ENCODE results near the gene CYGB. TPM values are rescaled to one million over a fixed set of nuclear protein-coding genes. Genes with fewer than 3 reads are reported as not detected.

The CYGB gene
- total RNA-seq, 2 donors from 2014 or later = 7.0 to 13.8 TPM

DNA sequence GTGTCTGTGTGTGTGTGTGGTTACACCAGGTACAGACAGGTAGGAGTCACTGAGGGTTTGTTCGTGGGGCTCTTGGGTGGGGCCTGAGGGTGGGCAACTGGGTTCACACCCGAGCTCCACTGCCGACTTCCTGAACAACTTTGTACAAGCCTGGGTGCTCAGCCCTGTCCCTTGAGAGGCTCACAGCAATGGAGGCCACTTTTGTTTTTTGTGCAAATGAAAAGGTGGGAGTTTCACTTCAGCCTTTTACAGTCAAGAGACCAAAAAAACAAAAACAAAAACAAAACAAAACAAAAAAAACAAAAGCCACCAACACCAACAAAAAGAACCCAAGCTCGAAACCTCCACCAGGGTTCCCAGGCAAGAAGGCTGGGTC, 38.6 kb downstream of the CYGB start:
- Histone ChIP-seq H3K9me3 (no peaks in the 10 kb centered on the region), H3K27ac (peak overlapping the region; percentile 31 to 64), H3K36me3 (no peaks in the 10 kb centered on the region), H3K27me3 (replicated peaks; ENCODE audit: insufficient read depth) (no peaks in the 10 kb centered on the region), H3K4me3 (no peak overlapping the region), H3K4me1 (replicated peaks) (peaks cover 13% of the 10 kb centered on the region)
- DNase-seq (ENCODE audit: low spot score) = no peak
- intact Hi-C loops (cut with DNase I) = no loop called here
- WGBS = 60% methylated on average over 4 of the region's 4 CpGs
- TF ChIP-seq POLR2AphosphoS5 (IDR thresholded peaks at IDR 0.05) (no peak), POLR2A (IDR thresholded peaks at IDR 0.05) (no peak)
- TF ChIP-seq, protein P1, sequence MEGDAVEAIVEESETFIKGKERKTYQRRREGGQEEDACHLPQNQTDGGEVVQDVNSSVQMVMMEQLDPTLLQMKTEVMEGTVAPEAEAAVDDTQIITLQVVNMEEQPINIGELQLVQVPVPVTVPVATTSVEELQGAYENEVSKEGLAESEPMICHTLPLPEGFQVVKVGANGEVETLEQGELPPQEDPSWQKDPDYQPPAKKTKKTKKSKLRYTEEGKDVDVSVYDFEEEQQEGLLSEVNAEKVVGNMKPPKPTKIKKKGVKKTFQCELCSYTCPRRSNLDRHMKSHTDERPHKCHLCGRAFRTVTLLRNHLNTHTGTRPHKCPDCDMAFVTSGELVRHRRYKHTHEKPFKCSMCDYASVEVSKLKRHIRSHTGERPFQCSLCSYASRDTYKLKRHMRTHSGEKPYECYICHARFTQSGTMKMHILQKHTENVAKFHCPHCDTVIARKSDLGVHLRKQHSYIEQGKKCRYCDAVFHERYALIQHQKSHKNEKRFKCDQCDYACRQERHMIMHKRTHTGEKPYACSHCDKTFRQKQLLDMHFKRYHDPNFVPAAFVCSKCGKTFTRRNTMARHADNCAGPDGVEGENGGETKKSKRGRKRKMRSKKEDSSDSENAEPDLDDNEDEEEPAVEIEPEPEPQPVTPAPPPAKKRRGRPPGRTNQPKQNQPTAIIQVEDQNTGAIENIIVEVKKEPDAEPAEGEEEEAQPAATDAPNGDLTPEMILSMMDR (IDR thresholded peaks at IDR 0.05) = no peak

DNA sequence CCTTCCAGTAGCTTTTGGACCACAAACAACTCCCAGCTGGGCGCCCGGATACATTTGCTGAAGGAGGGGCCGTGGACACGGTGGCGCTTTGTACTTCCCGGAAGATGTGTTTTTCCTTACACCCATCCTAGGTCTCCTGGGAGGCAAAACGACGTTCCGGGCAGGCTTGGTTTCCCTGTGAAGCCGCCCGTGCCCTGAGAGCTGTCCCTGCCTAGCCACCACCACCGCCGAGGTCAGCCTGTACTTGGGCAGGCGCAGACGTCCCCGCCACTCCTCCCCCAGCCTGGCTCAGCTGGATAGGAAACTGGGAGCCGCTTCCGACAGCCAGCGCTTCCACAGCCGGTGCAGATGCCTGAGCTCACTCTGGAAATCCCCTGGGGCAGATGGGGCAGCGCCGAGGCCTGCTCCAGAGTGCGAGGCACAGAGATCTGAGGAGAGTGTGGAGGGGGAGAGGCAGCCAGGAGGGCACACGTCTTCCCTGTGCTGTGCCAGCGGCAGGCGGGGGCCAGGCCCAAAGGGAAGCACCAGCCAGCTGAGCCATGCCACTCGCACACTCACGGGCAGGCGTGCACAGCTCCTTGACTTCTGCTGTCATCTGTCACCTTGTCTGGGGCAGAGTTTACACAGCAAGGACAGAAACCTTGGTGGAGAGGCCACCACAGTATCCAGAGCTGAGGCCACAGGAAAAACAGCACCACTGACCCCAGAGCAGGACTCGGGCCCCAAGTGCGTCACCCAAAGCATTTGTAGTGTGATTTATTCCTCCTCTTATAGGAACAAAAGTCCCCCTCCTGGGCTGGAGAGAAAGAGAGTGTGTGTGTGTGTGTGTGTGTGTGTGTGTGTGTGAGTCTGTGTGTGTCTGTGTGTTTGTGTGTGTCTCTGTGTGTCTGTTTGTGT, 39.3 kb downstream of the CYGB start:
- Histone ChIP-seq H3K9me3 (no peaks in the 10 kb centered on the region), H3K27ac (peak overlapping the region; percentile 31 to 64), H3K36me3 (no peaks in the 10 kb centered on the region), H3K4me1 (replicated peaks) (peaks cover 13% of the 10 kb centered on the region), H3K4me3 (no peak overlapping the region), H3K27me3 (replicated peaks; ENCODE audit: insufficient read depth) (no peaks in the 10 kb centered on the region)
- WGBS = 15% methylated on average over 28 of the region's 31 CpGs
- DNase-seq (ENCODE audit: low spot score) = peak; percentile 70
- intact Hi-C loops (cut with DNase I) = no loop called here
- TF ChIP-seq POLR2A (IDR thresholded peaks at IDR 0.05) = peak; percentile 21
- TF ChIP-seq POLR2AphosphoS5 (IDR thresholded peaks at IDR 0.05) = peak; percentile 54
- TF ChIP-seq, protein P1 (IDR thresholded peaks at IDR 0.05) = no peak

DNA sequence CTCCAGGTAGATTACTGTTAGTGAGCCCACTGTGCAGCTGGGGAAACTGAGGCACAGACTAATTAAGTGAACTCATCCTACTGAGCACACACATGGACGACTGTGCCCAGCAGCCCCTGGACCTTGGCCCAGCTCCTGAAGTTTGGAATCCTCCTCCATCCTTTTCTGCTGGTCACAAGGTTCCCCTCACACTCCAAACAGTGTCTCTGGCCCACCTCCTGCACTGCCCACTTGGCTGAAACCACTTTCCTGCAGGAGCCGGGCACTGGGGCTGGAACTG, 39.9 kb downstream of the CYGB start:
- DNase-seq (ENCODE audit: low spot score) = no peak
- peak overlapping the region; percentile 31 to 64 for H3K27ac ChIP-seq
- TF ChIP-seq POLR2A (IDR thresholded peaks at IDR 0.05) (no peak), POLR2AphosphoS5 (IDR thresholded peaks at IDR 0.05) (no peak)
- TF ChIP-seq, protein P1 (IDR thresholded peaks at IDR 0.05) = no peak
- intact Hi-C loops (cut with DNase I) = no loop called here
- no peaks in the 10 kb centered on the region for H3K36me3 ChIP-seq
- H3K27me3 ChIP-seq (replicated peaks; ENCODE audit: insufficient read depth) = no peaks in the 10 kb centered on the region
- H3K4me3 ChIP-seq = no peak overlapping the region
- peaks cover 13% of the 10 kb centered on the region for H3K4me1 ChIP-seq (replicated peaks)
- 35% methylated on average over 2 of the region's 2 CpGs for WGBS
- H3K9me3 ChIP-seq = no peaks in the 10 kb centered on the region

DNA sequence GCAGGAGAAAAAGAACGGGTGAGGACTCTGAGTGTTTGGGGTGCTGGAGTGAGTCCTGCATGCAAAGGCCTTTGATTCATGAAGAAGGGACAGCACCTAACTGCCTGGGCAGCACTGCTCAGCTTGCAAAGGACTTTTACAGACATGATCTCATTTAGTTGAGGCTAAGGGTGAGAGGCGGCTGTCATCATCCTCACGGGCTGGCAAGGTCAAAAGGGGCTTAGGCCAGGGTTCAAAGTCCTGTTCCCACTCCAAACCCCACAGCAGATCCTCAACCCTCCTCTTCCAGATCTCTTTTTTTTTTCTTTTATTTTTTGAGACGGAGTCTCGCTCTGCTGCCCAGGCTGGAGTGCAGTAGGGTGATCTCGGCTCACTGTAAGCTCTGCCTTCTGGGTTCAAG, 41.0 kb downstream of the CYGB start:
- DNase-seq (ENCODE audit: low spot score) = no peak
- Histone ChIP-seq H3K27ac (no peak overlapping the region), H3K4me3 (no peak overlapping the region), H3K9me3 (no peaks in the 10 kb centered on the region), H3K36me3 (no peaks in the 10 kb centered on the region), H3K4me1 (replicated peaks) (peaks cover 13% of the 10 kb centered on the region), H3K27me3 (replicated peaks; ENCODE audit: insufficient read depth) (no peaks in the 10 kb centered on the region)
- intact Hi-C loops (cut with DNase I) = no loop called here
- no peak for TF ChIP-seq POLR2AphosphoS5 (IDR thresholded peaks at IDR 0.05)
- no peak for TF ChIP-seq POLR2A (IDR thresholded peaks at IDR 0.05)
- TF ChIP-seq, protein P1 (IDR thresholded peaks at IDR 0.05) = no peak
- WGBS = 88% methylated on average over 6 of the region's 6 CpGs
